PC-3 (cell line): Measurements from ENCODE around the gene SYNE1. TPM values are rescaled to one million over a fixed set of nuclear protein-coding genes. Genes with fewer than 3 reads are reported as not detected.

Source experiments
- ATAC-seq: fragments of 200-7000 bp; cut with Tn5 transposase; 2 replicates; pipeline ENCODE4 v1.9.1; 2020; ENCODE audit warnings: mild to moderate bottlenecking, moderate library complexity
- BruUV-seq: library from RNA; stranded (reverse); fragments of 400-500 nt; replicated peaks from 2 replicates; lab custom pipeline; 2021; lab: Mats Ljungman, UMichigan
- CTCF ChIA-PET: fragments of 300-600 bp; sonication (Branson Sonifier 250); formaldehyde crosslinking; loops from one replicate; lab custom pipeline; 2022; ENCODE audit warnings: antibody characterized with exemption; lab: Charles Lee
- POLR2A ChIA-PET: fragments of 300-600 bp; sonication (Branson Sonifier 250); formaldehyde crosslinking; loops from one replicate; lab custom pipeline; 2022; ENCODE audit warnings: antibody characterized with exemption; ENCODE audit not compliant: unreplicated experiment; lab: Charles Lee
- DNase-seq: peaks from one replicate; pipeline ENCODE4 v3.0.0-alpha.2; 2015
- H2AFZ ChIP-seq: fragments of 300-600 bp; sonication (generic); 2 replicates; pipeline ENCODE4 v1.6.0; 2016; ENCODE audit warnings: antibody characterized with exemption, low read length
- H3F3A ChIP-seq: fragments of 300-600 bp; sonication (generic); one replicate; pipeline ENCODE4 v1.6.0; 2017; ENCODE audit warnings: antibody characterized with exemption, low read length, control low read depth, mild to moderate bottlenecking; ENCODE audit not compliant: unreplicated experiment
- H3K27ac ChIP-seq: fragments of 300-600 bp; sonication (generic); 2 replicates; pipeline ENCODE4 v1.5.1; 2016; ENCODE audit warnings: mild to moderate bottlenecking, low read length
- H3K27me3 ChIP-seq: fragments of 300-600 bp; sonication (generic); 2 replicates; pipeline ENCODE4 v1.6.1; 2016; ENCODE audit warnings: low read length, mixed read lengths
- H3K36me3 ChIP-seq: fragments of 300-600 bp; sonication (generic); 2 replicates; pipeline ENCODE4 v1.6.1; 2016; ENCODE audit warnings: low read depth, mixed run types, low read length, mixed read lengths
- H3K4me1 ChIP-seq: fragments of 300-600 bp; sonication (generic); 2 replicates; pipeline ENCODE4 v1.5.1; 2016; ENCODE audit warnings: low read length; ENCODE audit not compliant: insufficient read depth
- H3K4me2 ChIP-seq: fragments of 300-600 bp; sonication (generic); 2 replicates; pipeline ENCODE4 v1.6.0; 2016; ENCODE audit warnings: low read length
- H3K4me3 ChIP-seq: fragments of 300-600 bp; sonication (generic); 2 replicates; pipeline ENCODE4 v1.5.1; 2016; ENCODE audit warnings: mild to moderate bottlenecking, low read length, mixed read lengths
- H3K79me2 ChIP-seq: fragments of 300-600 bp; sonication (generic); 2 replicates; pipeline ENCODE4 v1.6.1; 2017; ENCODE audit warnings: low read length, mixed read lengths
- H3K9ac ChIP-seq: fragments of 300-600 bp; sonication (generic); 2 replicates; pipeline ENCODE4 v1.6.0; 2016; ENCODE audit warnings: mild to moderate bottlenecking, low read length
- H3K9me2 ChIP-seq: fragments of 300-600 bp; sonication (generic); replicated peaks from 2 replicates; pipeline ENCODE4 v1.6.1; 2016; ENCODE audit warnings: mixed run types, low read length, mixed read lengths
- H3K9me3 ChIP-seq: fragments of 300-600 bp; sonication (generic); 2 replicates; pipeline ENCODE4 v1.6.1; 2016; ENCODE audit warnings: low read length, mixed read lengths
- H4K20me1 ChIP-seq: fragments of 300-600 bp; sonication (generic); 2 replicates; pipeline ENCODE4 v1.6.1; 2016; ENCODE audit warnings: low read length, mixed read lengths
- CTCF ChIP-seq: fragments of 300-600 bp; sonication (generic); conservative IDR thresholded peaks from 2 replicates; pipeline ENCODE4 v1.5.1; 2017; ENCODE audit warnings: antibody characterized with exemption, low read depth, mild to moderate bottlenecking, low read length
- EZH2 ChIP-seq: fragments of 300-600 bp; sonication (generic); IDR thresholded peaks from one replicate; pipeline ENCODE4 v1.6.1; 2017; ENCODE audit warnings: antibody characterized with exemption, mild to moderate bottlenecking, low read length; ENCODE audit not compliant: unreplicated experiment
- EZH2phosphoT487 ChIP-seq: fragments of 300-600 bp; sonication (generic); IDR thresholded peaks from 2 replicates; pipeline ENCODE4 v1.6.1; 2018; ENCODE audit warnings: mild to moderate bottlenecking, antibody characterized with exemption, low read length, borderline replicate concordance
- intact Hi-C: fragments of 100-400 bp; cut with micrococcal nuclease; formaldehyde crosslinking; loops from 2 replicates; pipeline ENCODE4 v1.9.0; 2023
- total RNA-seq: library from RNA; depleted of rRNA; stranded (reverse); fragments of >200 nt; gene quantifications from 2 replicates; pipeline ENCODE4 v1.2.3, GENCODE V29; 2014

Gene SYNE1
- total RNA-seq, 1 experiment from 2014 or later, result 16.7 TPM

GRCh38 chr6:152353440-152353839, 283.7 kb downstream of the SYNE1 start:
- ATAC-seq, result no peak
- Histone ChIP-seq H3K4me3 (no peak overlapping the region), H4K20me1 (no peaks in the 10 kb centered on the region), H3K9me2 (no peaks in the 10 kb centered on the region), H3K27me3 (no peaks in the 10 kb centered on the region), H3K27ac (no peak overlapping the region), H3K9ac (no peak overlapping the region), H3K4me2 (no peak overlapping the region), H3K36me3 (no peaks in the 10 kb centered on the region), H3K4me1 (0 out of 2 replicates have a peak, but pooled peaks cover 10% of the 10 kb centered on the region), H3K9me3 (no peaks in the 10 kb centered on the region), H3F3A (no peaks in the 10 kb centered on the region), H3K79me2 (no peaks in the 10 kb centered on the region), H2AFZ (no peak overlapping the region)
- POLR2A ChIA-PET, result no interaction called here
- intact Hi-C loops, result no loop called here
- no peak for TF ChIP-seq EZH2phosphoT487
- no TSS peak for BruUV-seq
- DNase-seq, result no peak
- CTCF ChIA-PET, result no interaction called here

GRCh38 chr6:152351742-152352141, 285.4 kb downstream of the SYNE1 start:
- Histone ChIP-seq H3K4me2 (no peak overlapping the region), H3F3A (no peaks in the 10 kb centered on the region), H3K36me3 (no peaks in the 10 kb centered on the region), H3K9ac (no peak overlapping the region), H2AFZ (no peak overlapping the region), H3K4me1 (0 out of 2 replicates have a peak, but pooled peaks cover 10% of the 10 kb centered on the region), H3K9me3 (no peaks in the 10 kb centered on the region), H3K4me3 (no peak overlapping the region), H3K27ac (no peak overlapping the region), H3K79me2 (no peaks in the 10 kb centered on the region), H3K27me3 (no peaks in the 10 kb centered on the region), H4K20me1 (no peaks in the 10 kb centered on the region), H3K9me2 (no peaks in the 10 kb centered on the region)
- POLR2A ChIA-PET, result no interaction called here
- intact Hi-C loops, result no loop called here
- no peak for ATAC-seq
- BruUV-seq, result no TSS peak
- no peak for TF ChIP-seq EZH2phosphoT487
- CTCF ChIA-PET, result no interaction called here
- no peak for DNase-seq

- POLR2A ChIA-PET, result no interaction called here
- DNase-seq, result no peak
- BruUV-seq, result no TSS peak
- H3K4me3 ChIP-seq, result no peak overlapping the region
- H3K9me3 ChIP-seq, result no peaks in the 10 kb centered on the region
- no peaks in the 10 kb centered on the region for H3F3A ChIP-seq
- H3K79me2 ChIP-seq, result no peaks in the 10 kb centered on the region
- CTCF ChIA-PET, result no interaction called here
- no peak overlapping the region for H3K27ac ChIP-seq
- no peaks in the 10 kb centered on the region for H4K20me1 ChIP-seq
- no peak for ATAC-seq
- no peak overlapping the region for H3K4me2 ChIP-seq
- no peak for TF ChIP-seq EZH2phosphoT487
- TF ChIP-seq CTCF, result no peak
- TF ChIP-seq EZH2, result no peak
- H2AFZ ChIP-seq, result no peak overlapping the region
- H3K9me2 ChIP-seq, result no peaks in the 10 kb centered on the region
- 0 out of 2 replicates have a peak, but pooled peaks cover 7% of the 10 kb centered on the region for H3K4me1 ChIP-seq
- intact Hi-C loops, result no loop called here
- no peak overlapping the region for H3K9ac ChIP-seq
- H3K36me3 ChIP-seq, result no peaks in the 10 kb centered on the region
- no peaks in the 10 kb centered on the region for H3K27me3 ChIP-seq
Observed at GRCh38 chr6:152351110-152351509, 286.1 kb downstream of the SYNE1 start.

GRCh38 chr6:152348116-152348515, 289.0 kb downstream of the SYNE1 start:
- no peak for DNase-seq

More at GRCh38 chr6:152348116-152348515, 289.0 kb downstream of the SYNE1 start:
- no peaks in the 10 kb centered on the region for H3K27me3 ChIP-seq
- TF ChIP-seq EZH2phosphoT487 (no peak), CTCF (no peak), EZH2 (no peak)
- no peaks in the 10 kb centered on the region for H3K36me3 ChIP-seq
- no peaks in the 10 kb centered on the region for H4K20me1 ChIP-seq
- H3F3A ChIP-seq, result no peaks in the 10 kb centered on the region
- no peaks in the 10 kb centered on the region for H3K9me2 ChIP-seq
- no peak overlapping the region for H3K4me3 ChIP-seq
- no TSS peak for BruUV-seq
- no peaks in the 10 kb centered on the region for H3K4me1 ChIP-seq
- H3K27ac ChIP-seq, result no peak overlapping the region
- H3K9me3 ChIP-seq, result no peaks in the 10 kb centered on the region
- no peak for ATAC-seq
- ChIA-PET POLR2A (no interaction called here), CTCF (no interaction called here)
- intact Hi-C loops, result no loop called here
- H3K9ac ChIP-seq, result no peak overlapping the region
- no peaks in the 10 kb centered on the region for H3K79me2 ChIP-seq
- no peak overlapping the region for H3K4me2 ChIP-seq
- no peak overlapping the region for H2AFZ ChIP-seq
